SK-N-SH (cell line): ENCODE results near the gene APP. TPM values are rescaled to one million over a fixed set of nuclear protein-coding genes. Genes with fewer than 3 reads are reported as not detected.

Source experiments
- CTCF ChIA-PET: fragments of 300-600, 350-600 bp; formaldehyde crosslinking; extraction: SDS; loops from one replicate; lab custom pipeline; 2021; lab: Yijun Ruan, JAX
- POLR2A ChIA-PET: fragments of 350-600 bp; sonication (Branson Sonifier 250); formaldehyde crosslinking; extraction: SDS; loops from one replicate; lab custom pipeline; 2020; ENCODE audit warnings: antibody characterized with exemption, inconsistent platforms; lab: Yijun Ruan, JAX
- DNase-seq: peaks from one replicate; pipeline ENCODE4 v3.0.0; 2012
- H2AFZ ChIP-seq: fragments of 200-600 bp; sonication (generic); 2 replicates; pipeline ENCODE4 v1.8.1; 2016; ENCODE audit warnings: antibody characterized with exemption, mild to moderate bottlenecking, low read depth
- H3F3A ChIP-seq: fragments of 200-600 bp; sonication (generic); replicated peaks from 2 replicates; pipeline ENCODE3; 2016; ENCODE audit warnings: antibody characterized with exemption, mild to moderate bottlenecking; ENCODE audit not compliant: insufficient read depth
- H3K27ac ChIP-seq, 2 experiments: fragments of 200-500 bp in 1 of 2; fragments of 200-600 bp in 1 of 2; sonication (Bioruptor generic) in 1 of 2; sonication (generic), shearing (Covaris generic) in 1 of 2; 2 replicates each; pipeline versions ENCODE4 v1.5.1 to v1.6.1; 2014 to 2016; ENCODE audit warnings: low read depth in 2 of 2, inconsistent platforms in 1 of 2, low read length in 1 of 2, mild to moderate bottlenecking in 1 of 2, mixed read lengths in 1 of 2
- H3K27me3 ChIP-seq: fragments of 200-600 bp; sonication (generic), shearing (Covaris generic); 2 replicates; pipeline ENCODE4 v1.6.1; 2016; ENCODE audit warnings: mixed run types; ENCODE audit not compliant: insufficient read depth
- H3K36me3 ChIP-seq, 2 experiments: fragments of 200-500 bp in 1 of 2; fragments of 200-600 bp in 1 of 2; sonication (Bioruptor generic) in 1 of 2; sonication (generic) in 1 of 2; replicated peaks in 1 of 2; 2 replicates each; pipeline versions ENCODE3 to v1.5.1; 2014 to 2016; ENCODE audit warnings: low read length in 1 of 2, mild to moderate bottlenecking in 1 of 2; ENCODE audit not compliant: insufficient read depth in 2 of 2, control insufficient read depth in 1 of 2
- H3K4me1 ChIP-seq, 2 experiments: fragments of 200-500 bp in 1 of 2; fragments of 200-600 bp in 1 of 2; sonication (Bioruptor generic) in 1 of 2; sonication (generic), shearing (Covaris generic) in 1 of 2; 2 replicates each; pipeline versions ENCODE4 v1.5.1 to v1.6.1; 2014 to 2016; ENCODE audit warnings: low read depth in 1 of 2, low read length in 1 of 2, mixed run types in 1 of 2; ENCODE audit not compliant: insufficient read depth in 2 of 2, control insufficient read depth in 1 of 2
- H3K4me2 ChIP-seq: fragments of 200-600 bp; sonication (generic), shearing (Covaris generic); 2 replicates; pipeline ENCODE4 v1.6.1; 2017; ENCODE audit warnings: mixed run types
- H3K4me3 ChIP-seq, 2 experiments: fragments of 200-500 bp in 1 of 2; fragments of 200-600 bp in 1 of 2; sonication (Bioruptor generic) in 1 of 2; sonication (generic), shearing (Covaris generic) in 1 of 2; 2 replicates each; pipeline versions ENCODE4 v1.5.1 to v1.8.1; 2014 to 2016; ENCODE audit warnings: low read depth in 2 of 2, inconsistent platforms in 1 of 2, low read length in 1 of 2, mild to moderate bottlenecking in 1 of 2, mixed read lengths in 1 of 2, moderate library complexity in 1 of 2
- H3K79me2 ChIP-seq: fragments of 200-600 bp; sonication (generic); 2 replicates; pipeline ENCODE4 v1.8.1; 2017; ENCODE audit warnings: mild to moderate bottlenecking; ENCODE audit not compliant: insufficient read depth
- H3K9ac ChIP-seq: fragments of 200-600 bp; sonication (generic); 2 replicates; pipeline ENCODE4 v1.6.1; 2017; ENCODE audit warnings: mixed run types
- H3K9me2 ChIP-seq: fragments of 200-600 bp; sonication (generic); 2 replicates; pipeline ENCODE4 v1.6.1; 2017; ENCODE audit warnings: mixed run types
- H3K9me3 ChIP-seq: fragments of 200-600 bp; sonication (generic); 2 replicates; pipeline ENCODE4 v1.6.1; 2017; ENCODE audit warnings: mixed run types, mild to moderate bottlenecking, moderate library complexity
- H4K20me1 ChIP-seq: fragments of 200-600 bp; sonication (generic); 2 replicates; pipeline ENCODE4 v1.6.1; 2017; ENCODE audit warnings: mild to moderate bottlenecking, mixed run types; ENCODE audit not compliant: insufficient read depth
- CTCF ChIP-seq: fragments of 200-600 bp; sonication (generic); IDR thresholded peaks from 2 replicates; pipeline ENCODE4 v1.6.1; 2017; ENCODE audit warnings: antibody characterized with exemption, mild to moderate bottlenecking, moderate library complexity
- EZH2phosphoT487 ChIP-seq: fragments of 200-600 bp; sonication (generic); IDR thresholded peaks from 2 replicates; pipeline ENCODE4 v1.6.1; 2017; ENCODE audit warnings: low read depth, mixed run types, mild to moderate bottlenecking, antibody characterized with exemption, moderate library complexity, borderline replicate concordance
- FOSL2 ChIP-seq: IDR thresholded peaks from 2 replicates; pipeline ENCODE4 v1.4.0; 2012; ENCODE audit warnings: low read depth, mild to moderate bottlenecking, moderate library complexity, borderline replicate concordance
- MAX ChIP-seq: IDR thresholded peaks from 2 replicates; pipeline ENCODE4 v1.4.0; 2012; ENCODE audit warnings: low read depth
- RFX5 ChIP-seq: IDR thresholded peaks from 2 replicates; pipeline ENCODE4 v1.6.1; 2012; ENCODE audit warnings: mild to moderate bottlenecking, improper control_type of control experiment, low read length
- RXRA ChIP-seq: IDR thresholded peaks from 2 replicates; pipeline ENCODE4 v1.4.0; 2012; ENCODE audit warnings: low read depth, mild to moderate bottlenecking, borderline replicate concordance
- ZBTB33 ChIP-seq: IDR thresholded peaks from 2 replicates; pipeline ENCODE4 v1.4.0; 2012; ENCODE audit warnings: low read depth, borderline replicate concordance
- WGBS: methylation state at CpG from one replicate; pipeline ENCODE4 v1.1.6; 2017; ENCODE audit warnings: low lambda C conversion rate; 5-methylcytosine and 5-hydroxymethylcytosine counted together
- polyA plus RNA-seq, 3 experiments: library from polyadenylated mRNA; depleted of rRNA; stranded (reverse); fragments of >200 nt; gene quantifications; 2 replicates each; pipeline ENCODE4 v1.2.3, GENCODE V29; 2012

The APP gene
- polyA plus RNA-seq, 1 of the 3 experiments (the other 2 are of a cell fraction) = 780 TPM

- peaks cover 19% of the 10 kb centered on the region for H3F3A ChIP-seq
- H2AFZ ChIP-seq = no peak overlapping the region
- H3K36me3 ChIP-seq = peaks cover 0 to 5% of the 10 kb centered on the region in 2 experiments
- H3K9ac ChIP-seq = no peak overlapping the region
- H4K20me1 ChIP-seq = no peaks in the 10 kb centered on the region; the same call in 1 of the 2 replicates
- peak overlapping the region; percentile 15; the same call in 1 of the 2 replicates for H3K4me2 ChIP-seq
- peaks cover 89% of the 10 kb centered on the region for H3K79me2 ChIP-seq
- CTCF ChIA-PET = interaction anchor here (0.8 to 2.8 kb wide), 2 partner anchors 19 to 22 kb away, joined by 3 to 11 read pairs; no protein-coding TSS in a partner anchor
- no peak overlapping the region for H3K4me3 ChIP-seq
- H3K4me1 ChIP-seq = peaks cover 17 to 25% of the 10 kb centered on the region in 2 experiments; a peak in 3 of 4 replicates
- no peaks in the 10 kb centered on the region for H3K9me3 ChIP-seq
- H3K27ac ChIP-seq = peak overlapping the region; percentile 55 to 67
- POLR2A ChIA-PET = no interaction called here
- TF ChIP-seq FOSL2 (peak; percentile 36; the same call in 1 of the 2 replicates), MAX (no peak), ZBTB33 (no peak)
- no peaks in the 10 kb centered on the region for H3K27me3 ChIP-seq
- no peaks in the 10 kb centered on the region for H3K9me2 ChIP-seq
- no peak for DNase-seq
These were observed 21.7 kb downstream of the APP start for GRCh38 chr21:26148840-26149354.

GRCh38 chr21:26148071-26148839, 22.3 kb downstream of the APP start:
- Histone ChIP-seq H3K4me1 (peaks cover 19 to 20% of the 10 kb centered on the region in 2 experiments; a peak in 3 of 4 replicates), H3F3A (peaks cover 18% of the 10 kb centered on the region), H3K9ac (no peak overlapping the region), H3K27me3 (no peaks in the 10 kb centered on the region), H3K9me2 (no peaks in the 10 kb centered on the region), H3K27ac (peak overlapping the region; percentile 55 to 67), H3K4me2 (0 out of 2 replicates have a peak overlapping the region, but pooled peaks have one; percentile 15), H2AFZ (no peak overlapping the region), H3K36me3 (peaks cover 1 to 5% of the 10 kb centered on the region in 2 experiments), H3K4me3 (no peak overlapping the region), H3K79me2 (peaks cover 89% of the 10 kb centered on the region), H3K9me3 (no peaks in the 10 kb centered on the region), H4K20me1 (no peaks in the 10 kb centered on the region; the same call in 1 of the 2 replicates)
- TF ChIP-seq RXRA (no peak), EZH2phosphoT487 (no peak), RFX5 (no peak), CTCF (no peak)
- WGBS = 45% methylated on average over 3 of the region's 3 CpGs
- DNase-seq = no peak
- ChIA-PET CTCF (interaction anchor here (2.8 kb wide), 1 partner anchor 19 kb away, joined by 11 read pairs; no protein-coding TSS in a partner anchor), POLR2A (interaction anchor here (0.6 kb wide), 1 partner anchor 25 kb away, joined by 3 read pairs; no protein-coding TSS in a partner anchor)
